Stimulated activated CD4-positive, alpha-beta T cell treated with anti-CD3 and anti-CD28 coated beads, Interleukin-1b, Interleukin-23, amount 100 ng/mL, for 4 hours (primary cell): ENCODE measurements around the gene TMEM51.

ENCODE experiments used
- DNase-seq, 2 donors: peaks; one replicate each; pipeline ENCODE4 v3.0.0-alpha.2; 2020; ENCODE audit warnings: low read depth in 2 of 2

TMEM51 gene

DNA sequence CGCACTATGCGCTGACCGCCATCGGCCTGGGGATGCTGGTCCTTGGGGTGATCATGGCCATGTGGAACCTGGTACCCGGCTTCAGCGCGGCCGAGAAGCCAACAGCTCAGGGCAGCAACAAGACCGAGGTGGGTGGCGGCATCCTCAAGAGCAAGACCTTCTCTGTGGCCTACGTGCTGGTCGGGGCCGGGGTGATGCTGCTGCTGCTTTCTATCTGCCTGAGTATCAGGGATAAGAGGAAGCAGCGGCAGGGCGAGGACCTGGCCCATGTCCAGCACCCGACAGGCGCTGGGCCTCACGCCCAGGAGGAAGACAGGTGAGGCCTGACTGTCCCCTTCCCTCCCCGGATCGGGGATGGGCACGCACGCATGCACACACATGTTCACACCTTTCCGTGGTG lies 61.6 kb downstream of the TMEM51 start:
- no peak for DNase-seq

DNA sequence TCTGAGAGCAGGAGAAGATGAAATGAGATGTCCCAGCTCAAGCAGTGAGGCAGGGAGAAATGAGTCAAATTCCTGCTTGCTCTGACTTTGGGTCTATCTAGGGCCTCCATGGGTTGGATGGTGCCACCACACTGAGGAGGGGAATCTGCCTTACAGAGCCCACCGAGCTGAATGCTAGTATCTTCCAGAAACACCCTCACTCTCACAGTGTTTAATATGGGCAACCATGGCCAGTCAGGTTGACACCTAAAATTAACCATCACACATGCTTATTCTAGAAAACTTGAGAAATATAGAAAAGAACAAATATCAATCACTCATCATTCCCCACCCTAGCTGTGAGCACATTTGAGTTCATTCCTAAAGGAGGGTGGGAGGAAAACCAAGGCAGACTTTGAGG lies 64.1 kb downstream of the TMEM51 start:
- DNase-seq, result no peak

DNA sequence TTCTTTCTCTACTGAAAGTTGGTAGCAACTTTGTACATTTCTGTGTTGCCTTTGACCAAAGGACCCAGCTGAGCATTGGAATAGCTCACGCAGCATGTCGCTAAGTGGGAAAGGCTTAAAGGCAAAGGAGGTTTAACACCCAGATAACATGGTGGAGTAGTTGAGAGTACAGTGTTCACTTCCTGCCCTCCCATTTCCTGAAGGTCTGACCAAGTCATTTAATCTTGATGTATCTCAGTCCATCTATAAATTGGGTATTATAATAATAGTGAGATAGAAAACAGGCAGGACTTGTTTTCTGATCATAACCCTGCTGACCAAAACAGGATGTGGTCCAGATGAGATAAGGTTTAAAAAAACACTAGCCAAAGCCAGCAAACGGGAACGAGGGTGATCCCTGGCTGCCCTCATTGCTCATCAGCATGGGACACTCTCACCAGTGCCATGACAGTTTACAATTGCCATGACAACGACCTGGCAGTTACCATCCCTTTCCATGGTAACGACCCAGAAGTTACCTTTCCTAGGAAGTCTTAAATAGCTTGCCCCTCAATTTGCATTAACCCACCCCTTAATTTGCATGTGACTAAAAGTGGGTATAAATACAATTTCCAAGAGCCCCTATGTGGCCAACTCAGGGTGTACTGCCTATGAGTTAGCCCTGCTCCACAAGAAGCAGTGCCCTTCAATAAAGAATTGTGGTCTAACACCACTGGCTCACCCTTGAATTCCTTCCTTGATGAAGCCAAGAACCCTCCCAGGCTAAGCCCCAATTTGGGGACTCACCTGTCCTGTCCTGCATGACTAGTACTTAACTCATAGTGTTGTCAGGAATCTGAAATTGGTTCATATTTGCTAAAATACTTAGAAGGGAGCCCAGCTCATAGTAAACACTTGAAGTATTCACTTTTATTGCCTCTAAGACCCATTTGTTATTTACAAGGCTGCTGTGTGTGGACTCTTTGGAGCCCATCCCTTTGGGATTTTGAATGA lies 65.0 kb downstream of the TMEM51 start:
- no peak for DNase-seq

GRCh38 chr1:15219280-15220023 lies 65.9 kb downstream of the TMEM51 start:
- DNase-seq, result no peak

GRCh38 chr1:15220024-15220392 lies 66.5 kb downstream of the TMEM51 start:
- DNase-seq, result no peak

DNA sequence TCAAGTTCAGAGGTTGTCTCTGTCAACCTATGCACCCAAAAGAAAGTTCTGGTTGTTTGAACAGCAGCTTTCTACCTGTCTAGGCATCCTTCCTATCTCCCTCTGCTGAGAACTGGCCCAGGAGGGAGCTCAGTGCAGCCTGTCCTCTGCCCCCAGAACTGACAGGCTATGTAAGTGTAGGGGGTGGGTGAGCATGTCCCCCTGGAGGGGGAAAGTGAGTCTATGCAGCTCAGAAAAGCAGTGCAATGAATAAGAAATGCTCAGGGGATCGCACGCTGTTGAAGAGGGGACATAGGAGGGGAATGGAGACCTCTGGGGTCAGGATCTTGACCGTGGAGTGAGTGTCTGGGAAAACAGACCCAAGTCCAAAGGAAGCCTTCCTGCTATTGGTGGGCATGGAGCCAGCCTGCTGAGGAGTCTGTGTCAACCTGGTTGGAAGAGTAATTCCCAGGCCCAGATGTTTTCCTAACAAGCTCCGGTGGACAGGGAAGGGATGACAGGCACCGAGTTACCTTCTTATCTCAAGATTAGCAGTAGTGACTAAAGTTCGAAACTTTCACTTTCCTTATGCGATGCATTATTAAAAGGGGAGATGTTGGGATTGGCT lies 67.4 kb downstream of the TMEM51 start:
- DNase-seq, result no peak

DNA sequence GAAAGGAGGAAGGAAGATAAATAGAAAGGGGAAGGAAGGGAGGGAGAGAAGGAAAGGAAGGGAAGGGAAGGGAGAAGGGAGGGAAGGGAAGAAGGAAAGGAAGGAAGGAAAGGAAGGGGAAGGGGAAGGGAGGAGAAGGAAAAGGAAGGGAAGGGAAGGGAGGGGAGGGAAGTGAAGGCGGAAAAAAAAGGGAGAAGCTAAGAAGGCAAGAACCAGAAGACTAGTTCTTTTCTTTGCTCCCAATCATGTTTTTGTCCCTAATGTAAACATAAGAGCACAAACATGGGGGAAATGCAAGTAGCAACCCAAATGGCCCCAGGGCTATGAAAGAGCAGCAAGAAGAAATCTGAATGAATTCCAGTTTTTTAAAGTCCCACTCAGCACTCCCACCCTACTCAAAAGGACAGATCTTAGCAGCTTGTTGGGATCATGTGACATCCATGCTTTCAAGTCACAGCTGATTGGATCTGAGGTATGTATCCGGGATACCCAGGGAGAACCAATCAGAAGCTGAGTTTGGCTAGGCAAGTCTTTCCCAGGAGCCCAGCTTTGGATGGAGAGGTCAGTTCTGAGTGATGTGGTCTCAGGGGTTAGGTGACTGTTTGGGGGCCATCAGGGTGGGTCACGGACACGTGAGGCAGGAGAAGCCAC lies 69.2 kb downstream of the TMEM51 start:
- no peak for DNase-seq

GRCh38 chr1:15224259-15224869 lies 70.8 kb downstream of the TMEM51 start:
- no peak for DNase-seq

GRCh38 chr1:15224974-15225373 lies 71.4 kb downstream of the TMEM51 start:
- no peak for DNase-seq

DNA sequence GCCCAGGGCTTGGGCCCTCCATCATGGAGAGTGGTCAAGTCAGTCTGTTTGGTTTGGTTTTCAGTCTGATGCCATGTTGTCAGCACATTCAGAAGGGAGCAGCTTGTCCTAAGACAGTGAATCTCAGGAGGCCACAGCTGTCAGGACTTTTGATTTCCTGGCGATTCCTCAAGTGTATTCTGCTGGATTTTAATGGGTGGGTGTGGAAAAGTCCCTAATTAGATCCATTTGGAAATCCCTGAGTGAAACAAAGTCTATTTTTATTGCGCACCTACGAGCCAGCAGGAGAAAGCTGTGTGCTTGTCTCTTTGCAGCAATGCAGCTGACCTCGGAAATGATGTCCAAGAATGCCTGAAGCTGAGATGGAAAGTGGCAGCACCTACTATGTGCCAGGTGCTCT lies 71.9 kb downstream of the TMEM51 start:
- no peak for DNase-seq

DNA sequence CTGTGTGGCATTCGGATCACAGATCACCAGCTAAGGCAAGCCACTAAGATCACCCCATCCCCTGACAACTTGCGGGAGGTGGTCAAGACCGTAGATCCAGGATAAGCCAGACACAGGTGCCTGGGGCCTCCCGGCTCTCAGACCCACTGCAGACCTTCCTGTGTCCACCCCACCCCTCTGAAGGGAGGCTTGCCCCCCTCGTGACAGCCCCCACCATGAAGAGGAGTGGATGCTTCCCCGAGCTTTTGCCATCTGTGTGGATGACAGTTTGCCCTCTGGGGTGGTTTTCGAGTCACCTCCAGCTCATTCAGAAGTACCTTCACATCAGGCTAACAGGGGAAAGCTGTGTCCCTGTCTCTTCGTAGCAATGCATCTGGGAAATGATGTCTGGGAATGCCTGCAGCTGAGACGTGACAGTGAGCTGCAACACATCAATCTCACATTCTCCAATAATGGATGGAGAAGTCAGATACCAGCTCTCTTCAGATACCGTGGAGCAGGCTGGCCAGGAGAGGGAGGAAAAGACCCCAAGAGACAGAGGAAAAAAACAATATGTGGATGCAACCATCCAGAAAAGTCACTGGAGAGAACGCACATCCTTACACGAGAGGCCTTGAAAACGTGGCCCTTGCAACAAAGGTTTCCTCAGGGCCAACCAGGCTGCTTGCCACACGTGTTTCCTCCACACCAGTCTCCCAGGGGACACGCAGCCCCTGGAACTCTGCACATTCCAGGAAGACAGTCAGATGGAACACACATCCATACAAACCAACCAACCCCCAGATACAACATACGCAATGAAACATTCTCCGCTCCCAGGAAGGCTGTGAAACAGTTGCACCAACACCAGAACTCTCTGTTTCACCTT lies 73.1 kb downstream of the TMEM51 start:
- no peak for DNase-seq

DNA sequence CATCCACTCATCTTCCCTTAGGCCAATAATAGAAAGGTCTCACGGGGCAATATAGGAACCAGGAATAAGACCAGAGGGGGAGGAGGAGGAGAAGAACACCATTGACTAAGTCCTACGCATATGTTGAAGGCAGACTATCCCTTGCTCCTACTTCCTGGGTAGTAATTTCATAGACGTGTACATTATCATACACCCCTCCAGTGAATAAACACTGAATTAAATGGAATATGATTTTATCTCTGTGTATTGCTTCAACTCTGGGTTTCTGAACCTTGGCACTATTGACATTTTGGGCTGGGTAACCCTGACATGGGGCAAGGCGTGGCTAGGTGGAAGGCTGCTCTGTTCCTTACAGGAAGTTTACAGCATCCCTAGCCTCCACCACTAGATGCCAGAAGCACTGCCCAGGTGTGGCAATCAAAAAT lies 76.2 kb downstream of the TMEM51 start:
- DNase-seq, result no peak

GRCh38 chr1:15231714-15232201 lies 78.2 kb downstream of the TMEM51 start:
- no peak for DNase-seq

DNA sequence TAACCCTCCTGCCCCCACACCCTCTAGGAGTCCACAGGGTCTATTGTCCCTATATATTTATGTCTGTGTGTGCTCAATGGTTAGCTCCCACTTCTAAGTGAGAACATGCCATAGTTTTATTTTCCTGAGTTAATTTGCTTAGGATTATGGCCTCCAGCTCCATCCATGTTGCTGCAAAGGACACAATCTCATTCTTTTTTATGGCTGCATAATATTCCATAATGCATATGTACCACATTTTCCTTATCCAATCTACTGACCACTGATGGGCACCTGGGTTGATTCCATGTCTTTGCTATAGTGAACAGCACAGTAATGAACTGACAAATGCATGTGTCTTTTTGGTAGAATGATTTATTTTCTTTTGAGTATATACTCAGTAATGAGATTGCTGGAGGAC lies 80.1 kb downstream of the TMEM51 start:
- no peak for DNase-seq

DNA sequence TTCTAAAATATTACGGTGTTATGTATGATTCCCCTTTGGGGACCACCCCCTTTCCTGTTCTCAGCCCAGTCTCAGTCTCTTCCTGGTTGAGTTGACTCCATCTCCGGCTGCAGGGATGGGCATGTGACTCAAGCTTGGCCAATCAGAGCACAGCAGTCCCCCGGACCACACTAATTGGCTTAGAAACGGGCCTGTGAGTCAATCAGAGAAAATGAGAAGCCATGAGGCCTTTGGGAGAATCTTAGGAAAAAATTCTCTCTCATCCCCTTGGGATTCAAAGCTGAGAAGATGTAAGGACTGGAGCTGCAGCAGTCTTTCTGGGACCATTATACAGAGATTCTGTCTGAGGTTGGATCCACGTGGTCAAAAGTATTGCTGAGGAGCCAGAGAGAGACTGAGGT lies 82.8 kb downstream of the TMEM51 start:
- DNase-seq, result no peak

GRCh38 chr1:15236746-15237145 lies 83.2 kb downstream of the TMEM51 start:
- no peak for DNase-seq

GRCh38 chr1:15238789-15239188 lies 85.2 kb downstream of the TMEM51 start:
- no peak for DNase-seq

DNA sequence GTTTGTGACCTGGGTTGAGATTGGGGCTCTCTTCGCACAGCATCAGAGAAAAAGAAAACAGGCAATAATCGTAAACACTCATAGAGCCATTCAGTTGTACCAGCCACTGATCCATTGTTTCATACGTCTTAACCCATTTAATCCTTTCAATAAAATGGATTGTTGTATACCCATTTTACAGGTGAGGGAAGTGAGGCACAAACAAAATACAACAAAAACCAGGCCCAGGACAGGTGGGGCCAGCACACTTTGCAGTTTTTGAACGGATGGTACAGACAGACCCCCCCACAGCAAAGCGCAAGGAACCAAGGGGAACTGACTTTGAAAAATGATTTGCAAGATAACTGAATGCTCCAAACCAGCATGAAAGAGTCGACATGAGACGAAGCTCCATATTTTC lies 89.2 kb downstream of the TMEM51 start:
- no peak for DNase-seq

DNA sequence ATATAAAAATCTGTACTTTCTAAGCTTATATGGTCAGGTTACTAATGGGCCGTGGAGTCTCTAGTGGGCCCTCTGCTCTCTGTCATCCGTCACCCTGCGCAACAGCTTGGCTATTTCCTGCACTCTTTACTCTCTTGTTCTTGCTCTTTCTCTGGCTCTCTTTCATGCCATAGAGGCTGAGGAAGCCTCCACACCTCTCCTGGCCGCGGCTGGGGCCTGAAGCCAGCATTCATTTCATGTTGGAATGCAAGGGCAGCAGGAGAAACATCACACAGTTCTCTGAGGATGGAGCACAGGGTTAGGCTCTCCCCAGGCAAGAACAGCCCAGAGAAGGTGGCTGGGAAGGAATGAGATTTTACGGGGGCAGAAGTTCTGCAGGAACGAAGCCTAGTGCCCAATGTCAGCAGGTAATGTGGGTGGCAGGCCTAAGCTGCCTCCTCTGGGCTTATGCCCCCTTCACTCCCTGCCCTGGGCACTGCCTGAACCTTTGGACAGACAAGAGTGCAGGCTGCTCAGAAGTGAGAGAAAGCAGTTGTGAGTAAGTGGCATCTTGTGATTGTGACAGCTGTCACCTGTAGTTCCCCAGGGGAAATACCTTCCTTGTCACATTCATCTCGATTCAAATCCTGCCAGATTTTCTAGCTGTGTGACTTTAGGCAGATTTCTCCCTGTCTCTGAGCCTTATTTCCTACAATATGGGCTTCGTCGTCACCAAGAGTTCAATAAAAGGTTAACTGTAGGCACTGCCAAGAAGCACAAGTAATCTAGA lies 89.9 kb downstream of the TMEM51 start:
- DNase-seq, result no peak

- DNase-seq, result no peak
Observed at GRCh38 chr1:15244813-15245212, 91.3 kb downstream of the TMEM51 start.
